Esophagus squamous epithelium (tissue), 4 donors: ENCODE results near the gene BFSP2.

ENCODE experiments used
- POLR2A ChIP-seq, 4 donors: fragments of 450-650 bp; IDR thresholded peaks; one replicate each; pipeline ENCODE4 v1.6.1; 2017; ENCODE audit warnings: antibody characterized with exemption in 4 of 4, mild to moderate bottlenecking in 4 of 4, moderate library complexity in 3 of 4
- TF ChIP-seq, protein P1 (sequence below), 6 experiments: fragments of 450-650 bp in 4 of 6; fragments of 200-600 bp in 2 of 6; sonication (generic) in 2 of 6; IDR thresholded peaks; one replicate each; pipeline ENCODE4 v1.5.1; 2016 to 2019; ENCODE audit warnings: antibody characterized with exemption in 6 of 6, mild to moderate bottlenecking in 4 of 6, moderate library complexity in 4 of 6

- TF ChIP-seq, protein P1, sequence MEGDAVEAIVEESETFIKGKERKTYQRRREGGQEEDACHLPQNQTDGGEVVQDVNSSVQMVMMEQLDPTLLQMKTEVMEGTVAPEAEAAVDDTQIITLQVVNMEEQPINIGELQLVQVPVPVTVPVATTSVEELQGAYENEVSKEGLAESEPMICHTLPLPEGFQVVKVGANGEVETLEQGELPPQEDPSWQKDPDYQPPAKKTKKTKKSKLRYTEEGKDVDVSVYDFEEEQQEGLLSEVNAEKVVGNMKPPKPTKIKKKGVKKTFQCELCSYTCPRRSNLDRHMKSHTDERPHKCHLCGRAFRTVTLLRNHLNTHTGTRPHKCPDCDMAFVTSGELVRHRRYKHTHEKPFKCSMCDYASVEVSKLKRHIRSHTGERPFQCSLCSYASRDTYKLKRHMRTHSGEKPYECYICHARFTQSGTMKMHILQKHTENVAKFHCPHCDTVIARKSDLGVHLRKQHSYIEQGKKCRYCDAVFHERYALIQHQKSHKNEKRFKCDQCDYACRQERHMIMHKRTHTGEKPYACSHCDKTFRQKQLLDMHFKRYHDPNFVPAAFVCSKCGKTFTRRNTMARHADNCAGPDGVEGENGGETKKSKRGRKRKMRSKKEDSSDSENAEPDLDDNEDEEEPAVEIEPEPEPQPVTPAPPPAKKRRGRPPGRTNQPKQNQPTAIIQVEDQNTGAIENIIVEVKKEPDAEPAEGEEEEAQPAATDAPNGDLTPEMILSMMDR (IDR thresholded peaks at IDR 0.05) = no peak
- no peak for TF ChIP-seq POLR2A (IDR thresholded peaks at IDR 0.05)
Measured at GRCh38 chr3:133383175-133383574, 16.7 kb upstream of the BFSP2 start.
